ENCODE results near the gene RGR.

GRCh38 chr10:84267503-84268126 lies 22.8 kb downstream of the RGR start:
- TF ChIP-seq CTCF (IDR thresholded peaks at IDR 0.05) (no peak), POLR2A (IDR thresholded peaks at IDR 0.05) (no peak)
